PC-3 (cell line): ENCODE data around the gene MRPL14. TPM values are rescaled to one million over a fixed set of nuclear protein-coding genes. Genes with fewer than 3 reads are reported as not detected.

ENCODE experiments used
- ATAC-seq: fragments of 200-7000 bp; cut with Tn5 transposase; 2 replicates; pipeline ENCODE4 v1.9.1; 2020; ENCODE audit warnings: mild to moderate bottlenecking, moderate library complexity
- BruUV-seq: library from RNA; stranded (reverse); fragments of 400-500 nt; replicated peaks from 2 replicates; lab custom pipeline; 2021; lab: Mats Ljungman, UMichigan
- CTCF ChIA-PET: fragments of 300-600 bp; sonication (Branson Sonifier 250); formaldehyde crosslinking; loops from one replicate; lab custom pipeline; 2022; ENCODE audit warnings: antibody characterized with exemption; lab: Charles Lee
- POLR2A ChIA-PET: fragments of 300-600 bp; sonication (Branson Sonifier 250); formaldehyde crosslinking; loops from one replicate; lab custom pipeline; 2022; ENCODE audit warnings: antibody characterized with exemption; ENCODE audit not compliant: unreplicated experiment; lab: Charles Lee
- DNase-seq: peaks from one replicate; pipeline ENCODE4 v3.0.0-alpha.2; 2015
- H2AFZ ChIP-seq: fragments of 300-600 bp; sonication (generic); 2 replicates; pipeline ENCODE4 v1.6.0; 2016; ENCODE audit warnings: antibody characterized with exemption, low read length
- H3F3A ChIP-seq: fragments of 300-600 bp; sonication (generic); one replicate; pipeline ENCODE4 v1.6.0; 2017; ENCODE audit warnings: antibody characterized with exemption, low read length, control low read depth, mild to moderate bottlenecking; ENCODE audit not compliant: unreplicated experiment
- H3K27ac ChIP-seq: fragments of 300-600 bp; sonication (generic); 2 replicates; pipeline ENCODE4 v1.5.1; 2016; ENCODE audit warnings: mild to moderate bottlenecking, low read length
- H3K27me3 ChIP-seq: fragments of 300-600 bp; sonication (generic); 2 replicates; pipeline ENCODE4 v1.6.1; 2016; ENCODE audit warnings: low read length, mixed read lengths
- H3K36me3 ChIP-seq: fragments of 300-600 bp; sonication (generic); 2 replicates; pipeline ENCODE4 v1.6.1; 2016; ENCODE audit warnings: low read depth, mixed run types, low read length, mixed read lengths
- H3K4me1 ChIP-seq: fragments of 300-600 bp; sonication (generic); 2 replicates; pipeline ENCODE4 v1.5.1; 2016; ENCODE audit warnings: low read length; ENCODE audit not compliant: insufficient read depth
- H3K4me2 ChIP-seq: fragments of 300-600 bp; sonication (generic); 2 replicates; pipeline ENCODE4 v1.6.0; 2016; ENCODE audit warnings: low read length
- H3K4me3 ChIP-seq: fragments of 300-600 bp; sonication (generic); 2 replicates; pipeline ENCODE4 v1.5.1; 2016; ENCODE audit warnings: mild to moderate bottlenecking, low read length, mixed read lengths
- H3K79me2 ChIP-seq: fragments of 300-600 bp; sonication (generic); 2 replicates; pipeline ENCODE4 v1.6.1; 2017; ENCODE audit warnings: low read length, mixed read lengths
- H3K9ac ChIP-seq: fragments of 300-600 bp; sonication (generic); 2 replicates; pipeline ENCODE4 v1.6.0; 2016; ENCODE audit warnings: mild to moderate bottlenecking, low read length
- H3K9me2 ChIP-seq: fragments of 300-600 bp; sonication (generic); replicated peaks from 2 replicates; pipeline ENCODE4 v1.6.1; 2016; ENCODE audit warnings: mixed run types, low read length, mixed read lengths
- H3K9me3 ChIP-seq: fragments of 300-600 bp; sonication (generic); 2 replicates; pipeline ENCODE4 v1.6.1; 2016; ENCODE audit warnings: low read length, mixed read lengths
- H4K20me1 ChIP-seq: fragments of 300-600 bp; sonication (generic); 2 replicates; pipeline ENCODE4 v1.6.1; 2016; ENCODE audit warnings: low read length, mixed read lengths
- CTCF ChIP-seq: fragments of 300-600 bp; sonication (generic); conservative IDR thresholded peaks from 2 replicates; pipeline ENCODE4 v1.5.1; 2017; ENCODE audit warnings: antibody characterized with exemption, low read depth, mild to moderate bottlenecking, low read length
- EZH2 ChIP-seq: fragments of 300-600 bp; sonication (generic); IDR thresholded peaks from one replicate; pipeline ENCODE4 v1.6.1; 2017; ENCODE audit warnings: antibody characterized with exemption, mild to moderate bottlenecking, low read length; ENCODE audit not compliant: unreplicated experiment
- EZH2phosphoT487 ChIP-seq: fragments of 300-600 bp; sonication (generic); IDR thresholded peaks from 2 replicates; pipeline ENCODE4 v1.6.1; 2018; ENCODE audit warnings: mild to moderate bottlenecking, antibody characterized with exemption, low read length, borderline replicate concordance
- intact Hi-C: fragments of 100-400 bp; cut with micrococcal nuclease; formaldehyde crosslinking; loops from 2 replicates; pipeline ENCODE4 v1.9.0; 2023
- total RNA-seq: library from RNA; depleted of rRNA; stranded (reverse); fragments of >200 nt; gene quantifications from 2 replicates; pipeline ENCODE4 v1.2.3, GENCODE V29; 2014

Gene MRPL14
- total RNA-seq, 1 experiment from 2014 or later, result 192 TPM

DNA sequence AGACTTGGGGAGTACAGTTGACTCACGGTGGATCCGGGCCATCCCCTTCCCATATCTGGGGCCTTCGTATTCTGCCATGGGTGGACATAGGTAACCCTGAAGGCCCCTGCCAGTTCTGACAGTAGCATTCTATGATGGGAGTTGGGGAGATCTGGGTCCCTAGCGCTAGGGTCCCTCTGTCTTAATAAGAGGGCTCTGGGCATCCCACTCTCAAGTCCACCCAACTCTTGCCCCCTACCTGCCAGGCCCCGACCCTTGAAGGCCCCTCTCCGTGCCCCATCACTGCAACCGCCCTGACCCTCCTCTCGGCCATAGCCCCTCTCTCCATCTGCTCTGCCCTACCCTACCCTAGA lies 24.8 kb upstream of the MRPL14 start:
- no peak for DNase-seq
- Histone ChIP-seq H4K20me1 (no peaks in the 10 kb centered on the region), H3K79me2 (no peaks in the 10 kb centered on the region), H3F3A (no peaks in the 10 kb centered on the region), H3K36me3 (peaks cover 7% of the 10 kb centered on the region), H3K4me1 (no peaks in the 10 kb centered on the region), H3K9ac (no peak overlapping the region), H3K4me2 (no peak overlapping the region), H3K4me3 (no peak overlapping the region), H3K27me3 (no peaks in the 10 kb centered on the region), H3K9me2 (no peaks in the 10 kb centered on the region), H2AFZ (no peak overlapping the region), H3K27ac (no peak overlapping the region), H3K9me3 (no peaks in the 10 kb centered on the region)
- intact Hi-C loops, result no loop called here
- no TSS peak for BruUV-seq
- TF ChIP-seq EZH2 (no peak), CTCF (no peak; the same call in 1 of the 2 replicates), EZH2phosphoT487 (no peak)
- CTCF ChIA-PET, result no interaction called here
- ATAC-seq, result no peak
- POLR2A ChIA-PET, result no interaction called here

- Histone ChIP-seq H3K27ac (no peak overlapping the region), H3K9me3 (no peaks in the 10 kb centered on the region), H3K4me1 (no peaks in the 10 kb centered on the region), H4K20me1 (no peaks in the 10 kb centered on the region), H3K4me2 (no peak overlapping the region), H3K9me2 (no peaks in the 10 kb centered on the region), H3K36me3 (peaks cover 7% of the 10 kb centered on the region), H2AFZ (no peak overlapping the region), H3K4me3 (no peak overlapping the region), H3K9ac (no peak overlapping the region), H3F3A (no peaks in the 10 kb centered on the region), H3K79me2 (no peaks in the 10 kb centered on the region), H3K27me3 (no peaks in the 10 kb centered on the region)
- ChIA-PET CTCF (interaction anchor here (0.6 kb wide), 1 partner anchor 55 kb away, joined by 3 read pairs; no protein-coding TSS in a partner anchor), POLR2A (no interaction called here)
- TF ChIP-seq EZH2 (no peak), CTCF (peak; percentile 98), EZH2phosphoT487 (no peak)
- DNase-seq, result peak; percentile 70
- no TSS peak for BruUV-seq
- intact Hi-C loops, result loop anchor here (1.0 kb wide), 2 partner anchors 51 to 55 kb away; no protein-coding TSS in a partner anchor
- peak; percentile 85 for ATAC-seq
Measured at GRCh38 chr6:44151348-44152108, 24.3 kb upstream of the MRPL14 start.

GRCh38 chr6:44150317-44150917 lies 23.2 kb upstream of the MRPL14 start:
- peaks cover 10% of the 10 kb centered on the region for H3K36me3 ChIP-seq
- ChIA-PET CTCF (no interaction called here), POLR2A (no interaction called here)
- no peak for DNase-seq
- no peaks in the 10 kb centered on the region for H3K9me2 ChIP-seq
- no peak overlapping the region for H2AFZ ChIP-seq
- TF ChIP-seq EZH2 (no peak), EZH2phosphoT487 (no peak), CTCF (no peak)
- no peak overlapping the region for H3K9ac ChIP-seq
- H3K4me2 ChIP-seq, result no peak overlapping the region
- no peaks in the 10 kb centered on the region for H3K4me1 ChIP-seq
- H3K27me3 ChIP-seq, result no peaks in the 10 kb centered on the region
- H3K4me3 ChIP-seq, result no peak overlapping the region
- no peaks in the 10 kb centered on the region for H4K20me1 ChIP-seq
- intact Hi-C loops, result no loop called here
- H3F3A ChIP-seq, result no peaks in the 10 kb centered on the region
- no peaks in the 10 kb centered on the region for H3K79me2 ChIP-seq
- no peaks in the 10 kb centered on the region for H3K9me3 ChIP-seq
- no peak overlapping the region for H3K27ac ChIP-seq
- BruUV-seq, result no TSS peak
- ATAC-seq, result no peak
